Astrocyte (in vitro differentiated cells and primary cell): Measurements from ENCODE around the gene LNX2. TPM values are rescaled to one million over a fixed set of nuclear protein-coding genes. Genes with fewer than 3 reads are reported as not detected.
A peak's percentile ranks its signal among the peaks of the same experiment; 100 is the strongest.

Experiments
- DNase-seq: peaks from one replicate; pipeline ENCODE4 v3.0.0-alpha.2; 2010; ENCODE audit warnings: low read depth
- FAIRE-seq: peaks from 2 replicates; lab custom pipeline; 2011; peaks lifted over from hg19 to GRCh38; lab: Jason Lieb, UNC
- H2AFZ ChIP-seq: 2 replicates; pipeline ENCODE4 v1.6.0; 2012; ENCODE audit warnings: low read depth, low read length, inconsistent platforms
- H3K27ac ChIP-seq: 2 replicates; pipeline ENCODE4 v1.5.1; 2011; ENCODE audit warnings: low read depth, low read length, inconsistent platforms
- H3K27me3 ChIP-seq: 2 replicates; pipeline ENCODE4 v1.6.0; 2011; ENCODE audit warnings: low read length, inconsistent platforms; ENCODE audit not compliant: insufficient read depth
- H3K36me3 ChIP-seq: 2 replicates; pipeline ENCODE4 v1.5.1; 2011; ENCODE audit warnings: low read length, inconsistent platforms; ENCODE audit not compliant: insufficient read depth
- H3K4me1 ChIP-seq: 2 replicates; pipeline ENCODE4 v1.5.1; 2011; ENCODE audit warnings: low read length, inconsistent platforms; ENCODE audit not compliant: insufficient read depth
- H3K4me2 ChIP-seq: 2 replicates; pipeline ENCODE4 v1.6.0; 2012; ENCODE audit warnings: low read length, inconsistent platforms
- H3K4me3 ChIP-seq: 2 replicates; pipeline ENCODE4 v1.5.1; 2011; ENCODE audit warnings: low read depth, mild to moderate bottlenecking, low read length, inconsistent platforms; ENCODE audit not compliant: insufficient read depth
- H3K79me2 ChIP-seq: 2 replicates; pipeline ENCODE4 v1.6.0; 2012; ENCODE audit warnings: mild to moderate bottlenecking, low read length, inconsistent platforms; ENCODE audit not compliant: insufficient read depth
- H3K9ac ChIP-seq: 2 replicates; pipeline ENCODE4 v1.6.0; 2012; ENCODE audit warnings: mild to moderate bottlenecking, low read length, inconsistent platforms
- H3K9me3 ChIP-seq: 2 replicates; pipeline ENCODE4 v1.5.1; 2012; ENCODE audit warnings: low read depth, mild to moderate bottlenecking, low read length, inconsistent platforms; ENCODE audit not compliant: insufficient read depth
- H4K20me1 ChIP-seq: 2 replicates; pipeline ENCODE4 v1.6.0; 2012; ENCODE audit warnings: low read length, inconsistent platforms; ENCODE audit not compliant: insufficient read depth
- H3K27ac Mint-ChIP-seq: one replicate; pipeline ENCODE4 v1.8.0; 2021; ENCODE audit warnings: mild to moderate bottlenecking, mixed read lengths; ENCODE audit not compliant: unreplicated experiment
- H3K27me3 Mint-ChIP-seq: one replicate; pipeline ENCODE4 v1.8.0; 2021; ENCODE audit warnings: low read depth, mixed read lengths; ENCODE audit not compliant: unreplicated experiment
- H3K36me3 Mint-ChIP-seq: one replicate; pipeline ENCODE4 v1.8.0; 2021; ENCODE audit warnings: low read depth, mixed read lengths; ENCODE audit not compliant: unreplicated experiment
- H3K4me1 Mint-ChIP-seq: one replicate; pipeline ENCODE4 v1.8.0; 2021; ENCODE audit warnings: low read depth, mixed read lengths; ENCODE audit not compliant: unreplicated experiment
- H3K4me3 Mint-ChIP-seq: one replicate; pipeline ENCODE4 v1.8.0; 2021; ENCODE audit warnings: mild to moderate bottlenecking, moderate library complexity, mixed read lengths; ENCODE audit not compliant: unreplicated experiment
- H3K9me3 Mint-ChIP-seq: one replicate; pipeline ENCODE4 v1.8.0; 2021; ENCODE audit warnings: mild to moderate bottlenecking, mixed read lengths; ENCODE audit not compliant: unreplicated experiment
- EZH2 ChIP-seq: IDR thresholded peaks from 2 replicates; pipeline ENCODE4 v1.6.1; 2012; ENCODE audit warnings: mild to moderate bottlenecking, low read length, inconsistent platforms; ENCODE audit not compliant: insufficient read depth
- total RNA-seq: library from RNA; stranded (reverse); gene quantifications from 2 replicates; pipeline ENCODE4 v1.2.1, GENCODE V29; 2021
- TF ChIP-seq, protein P1 (sequence below): IDR thresholded peaks from 2 replicates; pipeline ENCODE4 v1.5.1; 2011; ENCODE audit warnings: low read depth, mild to moderate bottlenecking, inconsistent platforms, low read length, moderate library complexity; ENCODE audit not compliant: insufficient read depth

LNX2 gene
- total RNA-seq, 1 donor from 2014 or later = 8.7 TPM

DNA sequence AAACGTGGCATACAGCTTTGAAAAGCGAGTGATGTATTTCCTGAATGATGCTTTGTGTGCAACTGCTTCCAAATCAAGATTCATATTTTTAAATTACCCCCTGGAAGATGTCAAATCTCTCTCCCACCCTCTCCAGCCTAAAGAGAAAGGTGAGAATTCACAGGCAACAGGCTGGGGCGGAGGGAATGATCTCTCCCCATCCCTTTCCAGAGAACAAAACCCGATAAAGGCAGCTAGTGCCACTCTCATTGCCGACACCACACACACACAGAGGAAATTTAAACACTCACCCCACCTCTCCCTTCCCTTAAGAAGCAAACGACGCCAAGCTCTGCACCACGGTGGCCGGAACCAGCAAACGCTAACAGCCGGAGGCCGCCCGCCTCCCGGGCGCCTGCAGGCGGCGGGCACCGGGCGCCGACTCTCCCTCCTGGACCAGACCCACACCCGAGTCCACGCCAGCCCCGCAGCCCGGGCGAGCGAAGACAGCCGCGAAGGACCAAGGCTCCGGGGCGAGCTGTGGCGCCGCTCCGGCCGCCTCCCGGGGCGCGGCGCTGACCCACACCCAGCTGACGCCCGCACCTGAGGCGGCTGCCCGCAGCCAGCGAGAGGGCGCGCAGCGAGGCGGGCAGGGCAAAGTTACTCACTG, 477 bp downstream of the LNX2 start:
- H3K9me3 ChIP-seq = no peaks in the 10 kb centered on the region
- FAIRE-seq = no peak
- H3K36me3 ChIP-seq = peaks cover 4% of the 10 kb centered on the region
- H3K79me2 ChIP-seq = peaks cover 77% of the 10 kb centered on the region
- peaks cover 60% of the 10 kb centered on the region for H4K20me1 ChIP-seq
- H3K27ac ChIP-seq = peak overlapping the region; percentile 50
- no peaks in the 10 kb centered on the region for H3K9me3 Mint-ChIP-seq
- peaks cover 5% of the 10 kb centered on the region for H3K4me1 ChIP-seq
- TF ChIP-seq EZH2 = no peak
- TF ChIP-seq, protein P1, sequence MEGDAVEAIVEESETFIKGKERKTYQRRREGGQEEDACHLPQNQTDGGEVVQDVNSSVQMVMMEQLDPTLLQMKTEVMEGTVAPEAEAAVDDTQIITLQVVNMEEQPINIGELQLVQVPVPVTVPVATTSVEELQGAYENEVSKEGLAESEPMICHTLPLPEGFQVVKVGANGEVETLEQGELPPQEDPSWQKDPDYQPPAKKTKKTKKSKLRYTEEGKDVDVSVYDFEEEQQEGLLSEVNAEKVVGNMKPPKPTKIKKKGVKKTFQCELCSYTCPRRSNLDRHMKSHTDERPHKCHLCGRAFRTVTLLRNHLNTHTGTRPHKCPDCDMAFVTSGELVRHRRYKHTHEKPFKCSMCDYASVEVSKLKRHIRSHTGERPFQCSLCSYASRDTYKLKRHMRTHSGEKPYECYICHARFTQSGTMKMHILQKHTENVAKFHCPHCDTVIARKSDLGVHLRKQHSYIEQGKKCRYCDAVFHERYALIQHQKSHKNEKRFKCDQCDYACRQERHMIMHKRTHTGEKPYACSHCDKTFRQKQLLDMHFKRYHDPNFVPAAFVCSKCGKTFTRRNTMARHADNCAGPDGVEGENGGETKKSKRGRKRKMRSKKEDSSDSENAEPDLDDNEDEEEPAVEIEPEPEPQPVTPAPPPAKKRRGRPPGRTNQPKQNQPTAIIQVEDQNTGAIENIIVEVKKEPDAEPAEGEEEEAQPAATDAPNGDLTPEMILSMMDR = no peak
- H3K27me3 ChIP-seq = no peaks in the 10 kb centered on the region
- peak overlapping the region; percentile 93 for H3K27ac Mint-ChIP-seq
- H3K4me2 ChIP-seq = peak overlapping the region; percentile 95
- peak overlapping the region; percentile 91 for H2AFZ ChIP-seq
- H3K4me3 ChIP-seq = peak overlapping the region; percentile 89
- peak overlapping the region; percentile 84 for H3K9ac ChIP-seq
- H3K4me1 Mint-ChIP-seq = peaks cover 21% of the 10 kb centered on the region
- H3K36me3 Mint-ChIP-seq = peaks cover 11% of the 10 kb centered on the region
- DNase-seq = peak; percentile 11
- H3K4me3 Mint-ChIP-seq = peak overlapping the region; percentile 97
- no peaks in the 10 kb centered on the region for H3K27me3 Mint-ChIP-seq

DNA sequence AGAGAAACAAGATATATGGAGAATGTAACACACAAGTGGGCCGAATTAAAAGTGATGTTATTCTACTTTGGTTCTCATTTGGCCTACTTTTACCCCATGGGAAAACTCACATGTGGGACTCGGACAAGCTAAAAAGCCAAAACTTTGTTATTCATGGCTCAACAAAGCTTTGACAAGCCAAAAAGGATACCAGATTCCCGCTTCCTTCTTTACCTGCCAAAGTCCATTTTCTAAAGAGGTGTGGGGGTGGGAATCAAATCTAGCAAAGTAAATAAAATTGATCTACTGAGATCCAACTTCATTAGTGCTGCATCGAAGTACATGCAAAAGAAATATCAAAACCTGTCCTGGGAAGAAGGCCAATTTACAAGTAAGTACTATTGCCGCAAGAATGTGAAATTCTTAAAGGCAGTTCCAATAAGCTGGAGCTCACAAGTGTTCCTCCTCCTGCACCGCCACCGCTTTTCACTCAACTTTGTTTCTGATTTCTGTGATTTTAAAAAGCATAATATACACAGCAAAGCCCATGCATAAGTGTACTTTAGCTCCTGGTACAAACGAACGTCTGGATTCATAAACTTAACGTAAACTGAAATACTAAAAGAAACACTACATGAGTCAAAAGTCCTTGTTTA, 1.1 kb downstream of the LNX2 start:
- H3K4me1 ChIP-seq = peaks cover 5% of the 10 kb centered on the region
- no peaks in the 10 kb centered on the region for H3K9me3 ChIP-seq
- peak overlapping the region; percentile 84 for H3K9ac ChIP-seq
- H3K36me3 ChIP-seq = peaks cover 4% of the 10 kb centered on the region
- peak overlapping the region; percentile 89 for H3K4me3 ChIP-seq
- H3K9me3 Mint-ChIP-seq = no peaks in the 10 kb centered on the region
- peak; percentile 71 for DNase-seq
- H3K27me3 Mint-ChIP-seq = no peaks in the 10 kb centered on the region
- FAIRE-seq = no peak
- H3K79me2 ChIP-seq = peaks cover 77% of the 10 kb centered on the region
- H3K27me3 ChIP-seq = no peaks in the 10 kb centered on the region
- H3K4me3 Mint-ChIP-seq = peak overlapping the region; percentile 97
- peak overlapping the region; percentile 91 for H2AFZ ChIP-seq
- H3K27ac Mint-ChIP-seq = peak overlapping the region; percentile 93
- peak overlapping the region; percentile 95 for H3K4me2 ChIP-seq
- H3K36me3 Mint-ChIP-seq = peaks cover 11% of the 10 kb centered on the region
- TF ChIP-seq, protein P1 = no peak
- TF ChIP-seq EZH2 = no peak
- peaks cover 55% of the 10 kb centered on the region for H4K20me1 ChIP-seq
- H3K4me1 Mint-ChIP-seq = peaks cover 21% of the 10 kb centered on the region
- H3K27ac ChIP-seq = no peak overlapping the region
